T-helper 2 cell treated with Interferon-gamma antibody and Interleukin-4, amounts not matched to agents 5 μg/mL and 100 μg/mL, for 36 hours (primary cell): ENCODE results near the gene RHOT2.

Experiments
- DNase-seq: peaks from one replicate; pipeline ENCODE4 v3.0.0; 2021; ENCODE audit warnings: low spot score
- H3K27ac Mint-ChIP-seq: one replicate; pipeline ENCODE4 v1.8.0; 2021; ENCODE audit warnings: mild to moderate bottlenecking, mixed read lengths
- H3K27me3 Mint-ChIP-seq: one replicate; pipeline ENCODE4 v1.8.0; 2021; ENCODE audit warnings: low read depth, mixed read lengths
- H3K36me3 Mint-ChIP-seq: one replicate; pipeline ENCODE4 v1.8.0; 2021; ENCODE audit warnings: low read depth, mixed read lengths
- H3K4me1 Mint-ChIP-seq: one replicate; pipeline ENCODE4 v1.8.0; 2021; ENCODE audit warnings: low read depth, mixed read lengths
- H3K4me3 Mint-ChIP-seq: one replicate; pipeline ENCODE4 v1.8.0; 2022; ENCODE audit warnings: mild to moderate bottlenecking, moderate library complexity, mixed read lengths
- H3K9me3 Mint-ChIP-seq: one replicate; pipeline ENCODE4 v1.8.0; 2021; ENCODE audit warnings: mixed read lengths

Gene RHOT2

DNA sequence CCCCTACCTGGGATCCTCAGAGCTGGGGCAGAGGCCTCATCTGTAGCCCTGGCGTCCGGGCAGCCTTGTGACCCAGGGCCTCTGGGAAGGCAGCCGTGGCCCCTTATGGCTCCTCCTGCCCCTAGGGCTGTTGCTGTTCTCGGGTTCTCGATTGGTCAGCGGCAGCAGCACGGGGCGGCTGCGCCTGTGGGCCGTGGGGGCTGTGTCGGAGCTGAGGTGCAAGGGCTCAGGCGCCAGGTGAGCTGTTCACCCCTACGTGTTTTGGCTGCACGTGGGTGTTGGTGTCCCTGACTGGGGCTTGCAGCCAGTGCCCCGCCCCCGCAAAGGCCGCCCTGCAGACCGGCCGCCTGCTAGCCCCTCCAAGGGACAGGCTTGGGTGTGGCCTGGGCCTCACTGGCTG, 5.8 kb upstream of the RHOT2 start:
- peaks cover 5% of the 10 kb centered on the region for H3K4me1 Mint-ChIP-seq
- H3K27ac Mint-ChIP-seq, result no peak overlapping the region
- no peaks in the 10 kb centered on the region for H3K9me3 Mint-ChIP-seq
- DNase-seq, result no peak
- no peaks in the 10 kb centered on the region for H3K36me3 Mint-ChIP-seq
- H3K4me3 Mint-ChIP-seq, result no peak overlapping the region
- no peaks in the 10 kb centered on the region for H3K27me3 Mint-ChIP-seq

DNA sequence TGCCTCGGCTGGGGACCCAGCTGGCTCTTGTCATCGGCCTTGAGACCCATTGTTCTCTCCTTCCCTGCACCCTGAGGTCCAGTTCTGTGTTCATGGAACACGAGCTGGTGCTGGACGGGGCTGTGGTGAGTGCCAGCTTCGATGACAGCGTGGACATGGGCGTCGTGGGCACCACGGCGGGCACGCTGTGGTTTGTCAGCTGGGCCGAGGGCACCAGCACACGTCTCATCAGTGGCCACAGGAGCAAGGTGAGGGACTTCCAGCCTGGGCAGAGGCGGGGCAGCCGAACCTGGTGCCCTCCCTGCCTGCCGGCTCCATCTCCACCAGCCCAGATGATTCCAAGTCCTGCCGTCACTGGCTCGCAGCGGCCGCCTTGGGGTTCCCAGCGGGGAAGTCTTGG, 5.3 kb upstream of the RHOT2 start:
- H3K9me3 Mint-ChIP-seq, result no peaks in the 10 kb centered on the region
- H3K4me1 Mint-ChIP-seq, result peaks cover 5% of the 10 kb centered on the region
- no peaks in the 10 kb centered on the region for H3K27me3 Mint-ChIP-seq
- H3K27ac Mint-ChIP-seq, result no peak overlapping the region
- no peaks in the 10 kb centered on the region for H3K36me3 Mint-ChIP-seq
- DNase-seq, result no peak
- no peak overlapping the region for H3K4me3 Mint-ChIP-seq

DNA sequence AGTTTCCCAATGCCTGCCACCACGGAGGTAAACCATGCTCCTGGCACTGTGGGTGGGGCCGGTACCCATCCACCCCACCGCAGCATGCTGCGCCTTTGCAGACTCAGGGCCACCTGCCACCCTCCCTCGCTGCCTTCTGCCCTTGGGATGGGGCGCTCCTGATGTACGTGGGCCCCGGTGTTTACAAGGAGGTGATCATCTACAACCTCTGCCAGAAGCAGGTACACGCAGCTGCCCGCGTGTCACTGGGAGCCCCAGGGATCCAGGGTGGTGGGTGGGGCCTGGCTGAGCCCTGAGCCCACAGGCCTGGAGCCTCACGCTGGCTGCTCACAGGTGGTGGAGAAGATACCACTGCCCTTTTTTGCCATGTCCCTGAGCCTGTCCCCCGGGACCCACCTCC, 1.4 kb upstream of the RHOT2 start:
- H3K27me3 Mint-ChIP-seq, result no peaks in the 10 kb centered on the region
- H3K4me3 Mint-ChIP-seq, result no peak overlapping the region
- H3K9me3 Mint-ChIP-seq, result no peaks in the 10 kb centered on the region
- H3K36me3 Mint-ChIP-seq, result peaks cover 2% of the 10 kb centered on the region
- H3K4me1 Mint-ChIP-seq, result peaks cover 1% of the 10 kb centered on the region
- no peak overlapping the region for H3K27ac Mint-ChIP-seq
- no peak for DNase-seq

DNA sequence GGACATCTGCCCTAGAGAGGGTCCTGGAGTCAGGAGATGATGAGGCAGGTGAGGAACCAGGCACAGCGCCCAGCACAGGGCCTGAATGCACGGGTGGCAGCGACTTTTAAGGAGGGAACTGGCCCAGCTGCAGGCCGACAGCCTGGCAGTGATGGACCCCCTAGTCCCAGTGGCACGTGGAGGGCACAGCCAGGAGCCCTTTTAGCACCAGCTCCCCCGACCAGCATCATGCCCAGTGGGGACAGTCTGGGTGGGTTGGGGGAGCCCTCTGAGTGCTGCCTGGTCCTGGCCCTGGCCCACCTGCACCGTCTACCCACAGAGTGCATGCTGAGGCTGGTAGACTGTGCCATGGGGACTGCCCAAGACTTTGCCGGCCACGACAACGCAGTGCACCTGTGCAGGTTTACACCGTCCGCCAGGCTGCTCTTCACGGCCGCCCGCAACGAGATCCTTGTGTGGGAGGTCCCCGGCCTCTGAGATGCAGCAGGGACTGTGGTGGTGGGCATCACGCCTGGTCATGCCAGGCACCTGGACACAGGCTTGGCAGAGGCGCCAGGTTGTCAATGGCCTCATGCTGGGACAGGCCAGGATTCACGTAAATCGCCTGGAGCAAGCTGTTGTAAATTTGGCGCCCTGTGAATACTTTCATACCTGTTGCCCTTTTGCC, 686 bp upstream of the RHOT2 start:
- H3K9me3 Mint-ChIP-seq, result no peaks in the 10 kb centered on the region
- no peaks in the 10 kb centered on the region for H3K27me3 Mint-ChIP-seq
- H3K36me3 Mint-ChIP-seq, result peaks cover 2% of the 10 kb centered on the region
- no peak for DNase-seq
- H3K4me1 Mint-ChIP-seq, result peaks cover 1% of the 10 kb centered on the region
- H3K4me3 Mint-ChIP-seq, result peak overlapping the region; percentile 71
- peak overlapping the region; percentile 81 for H3K27ac Mint-ChIP-seq

DNA sequence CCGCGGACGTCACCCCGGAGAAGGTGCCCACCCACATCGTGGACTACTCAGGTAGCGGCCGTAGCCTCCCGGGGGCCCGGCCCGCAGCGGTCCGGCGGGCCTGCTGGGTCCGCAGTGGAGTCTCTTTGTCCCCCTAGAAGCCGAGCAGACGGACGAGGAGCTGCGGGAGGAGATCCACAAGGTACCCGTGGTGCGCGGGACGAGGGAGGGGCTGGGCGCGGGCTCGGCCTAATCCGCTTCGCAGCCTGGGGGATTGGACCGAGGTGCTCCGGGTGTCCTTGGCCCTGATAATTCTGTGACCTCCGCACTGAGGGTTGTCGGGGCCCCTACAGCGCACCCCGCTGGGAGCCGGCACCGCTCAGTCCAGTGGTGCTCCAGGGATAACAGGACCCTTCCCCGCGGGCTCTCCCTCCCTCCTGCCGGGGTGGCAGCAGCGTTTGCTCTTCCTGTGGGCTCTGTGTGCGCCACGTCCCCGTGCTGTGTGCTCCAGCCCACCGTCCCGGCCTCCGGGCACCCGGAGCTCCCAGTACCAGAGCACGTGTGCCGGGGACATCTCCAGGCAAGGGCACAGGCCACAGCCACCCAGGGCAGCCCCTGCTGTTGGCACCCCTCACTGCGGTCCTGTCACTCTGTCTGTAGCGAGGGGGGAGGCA, 713 bp downstream of the RHOT2 start:
- Mint-ChIP-seq H3K9me3 (no peaks in the 10 kb centered on the region), H3K36me3 (peaks cover 5% of the 10 kb centered on the region), H3K4me1 (peaks cover 1% of the 10 kb centered on the region), H3K27ac (peak overlapping the region; percentile 68), H3K4me3 (peak overlapping the region; percentile 82), H3K27me3 (no peaks in the 10 kb centered on the region)
- DNase-seq, result no peak

DNA sequence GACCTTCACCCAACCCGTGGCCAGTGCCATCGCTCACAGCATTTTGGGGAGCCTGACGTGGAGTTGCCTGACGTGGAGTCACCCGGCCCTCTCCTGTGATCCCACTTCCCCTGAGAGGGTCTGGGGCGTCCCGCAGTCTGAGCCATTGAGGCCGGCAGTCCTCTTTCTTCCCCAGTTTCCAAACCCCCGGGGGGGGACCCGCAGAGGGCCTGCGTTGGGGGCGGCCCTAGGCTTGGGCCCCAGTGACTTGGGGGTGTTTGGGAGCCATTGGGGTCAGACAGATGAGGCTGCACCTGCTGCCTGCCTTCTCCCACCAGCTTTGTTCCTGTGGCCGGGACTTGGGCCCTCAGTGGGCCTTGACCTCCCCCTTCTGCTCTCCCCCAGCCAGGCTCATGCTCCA, 1.7 kb downstream of the RHOT2 start:
- no peak for DNase-seq
- Mint-ChIP-seq H3K9me3 (no peaks in the 10 kb centered on the region), H3K36me3 (peaks cover 5% of the 10 kb centered on the region), H3K27me3 (no peaks in the 10 kb centered on the region), H3K27ac (no peak overlapping the region), H3K4me3 (peak overlapping the region; percentile 82), H3K4me1 (peaks cover 1% of the 10 kb centered on the region)

DNA sequence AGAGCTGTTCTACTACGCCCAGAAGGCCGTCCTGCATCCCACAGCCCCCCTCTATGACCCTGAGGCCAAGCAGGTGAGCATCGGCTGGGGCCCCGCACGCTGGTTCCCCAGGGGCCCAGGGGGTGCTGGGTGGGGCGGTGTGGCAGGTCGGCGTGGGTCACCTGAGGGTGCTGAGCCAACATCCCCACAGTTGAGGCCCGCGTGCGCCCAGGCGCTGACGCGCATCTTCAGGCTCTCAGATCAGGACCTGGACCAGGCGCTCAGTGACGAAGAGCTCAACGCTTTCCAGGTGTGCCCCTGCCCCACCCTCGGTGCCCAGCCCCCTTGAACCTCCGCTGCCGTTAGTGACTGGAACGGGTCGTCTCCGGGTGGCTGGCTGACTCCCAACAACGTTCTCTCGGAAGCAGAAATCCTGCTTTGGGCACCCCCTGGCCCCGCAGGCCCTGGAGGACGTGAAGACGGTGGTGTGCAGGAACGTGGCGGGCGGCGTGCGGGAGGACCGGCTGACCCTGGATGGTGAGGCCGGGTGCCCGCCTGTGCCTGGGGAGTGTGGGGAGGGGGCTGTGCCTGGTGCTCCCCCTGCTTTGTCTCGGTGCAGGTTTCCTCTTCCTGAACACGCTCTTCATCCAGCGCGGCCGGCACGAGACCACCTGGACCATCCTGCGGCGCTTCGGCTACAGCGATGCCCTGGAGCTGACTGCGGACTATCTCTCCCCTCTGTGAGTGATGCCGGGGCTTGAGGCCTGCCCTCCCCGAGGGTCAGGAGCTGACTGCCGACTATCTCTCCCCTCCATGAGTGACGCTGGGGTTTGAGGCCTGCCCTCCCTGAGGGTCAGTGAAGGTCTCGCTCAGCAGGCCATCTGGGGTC, 2.8 kb downstream of the RHOT2 start:
- Mint-ChIP-seq H3K4me3 (peak overlapping the region; percentile 48), H3K27me3 (peaks cover 4% of the 10 kb centered on the region), H3K36me3 (peaks cover 5% of the 10 kb centered on the region), H3K9me3 (no peaks in the 10 kb centered on the region), H3K4me1 (peaks cover 1% of the 10 kb centered on the region), H3K27ac (no peak overlapping the region)
- DNase-seq, result no peak

DNA sequence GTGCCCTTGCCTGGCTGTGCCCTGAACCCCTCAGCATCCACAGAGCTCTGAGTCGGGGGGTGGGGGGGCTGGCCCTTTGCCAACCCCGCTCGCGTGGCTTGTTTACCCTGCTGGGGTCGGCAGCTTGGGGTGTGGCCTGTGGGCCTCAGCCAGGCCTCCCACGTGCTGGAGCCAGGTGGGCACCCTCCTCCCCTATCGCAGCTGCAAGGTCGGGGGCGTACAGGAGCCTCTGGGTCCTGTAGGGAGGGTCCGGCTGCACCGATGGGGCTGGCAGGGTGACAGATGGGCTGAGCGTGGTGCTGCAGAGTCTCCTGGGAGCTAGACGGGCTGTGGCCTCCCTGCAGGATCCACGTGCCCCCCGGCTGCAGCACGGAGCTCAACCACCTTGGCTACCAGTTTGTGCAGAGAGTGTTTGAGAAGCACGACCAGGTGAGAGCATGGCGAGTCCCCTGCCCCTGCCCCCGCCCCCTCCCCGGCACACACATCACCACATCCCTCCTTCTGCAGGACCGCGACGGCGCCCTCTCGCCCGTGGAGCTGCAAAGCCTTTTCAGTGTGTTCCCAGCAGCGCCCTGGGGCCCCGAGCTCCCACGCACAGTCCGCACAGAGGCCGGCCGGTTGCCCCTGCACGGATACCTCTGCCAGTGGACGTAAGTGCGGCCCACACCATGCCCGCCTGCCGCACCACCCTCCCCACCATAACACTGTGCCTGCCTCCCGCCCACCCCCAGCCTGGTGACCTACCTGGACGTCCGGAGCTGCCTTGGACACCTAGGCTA, 3.6 kb downstream of the RHOT2 start:
- no peak for DNase-seq
- H3K36me3 Mint-ChIP-seq, result peaks cover 5% of the 10 kb centered on the region
- H3K9me3 Mint-ChIP-seq, result no peaks in the 10 kb centered on the region
- no peak overlapping the region for H3K27ac Mint-ChIP-seq
- H3K4me1 Mint-ChIP-seq, result peaks cover 1% of the 10 kb centered on the region
- H3K27me3 Mint-ChIP-seq, result peaks cover 4% of the 10 kb centered on the region
- H3K4me3 Mint-ChIP-seq, result no peak overlapping the region

DNA sequence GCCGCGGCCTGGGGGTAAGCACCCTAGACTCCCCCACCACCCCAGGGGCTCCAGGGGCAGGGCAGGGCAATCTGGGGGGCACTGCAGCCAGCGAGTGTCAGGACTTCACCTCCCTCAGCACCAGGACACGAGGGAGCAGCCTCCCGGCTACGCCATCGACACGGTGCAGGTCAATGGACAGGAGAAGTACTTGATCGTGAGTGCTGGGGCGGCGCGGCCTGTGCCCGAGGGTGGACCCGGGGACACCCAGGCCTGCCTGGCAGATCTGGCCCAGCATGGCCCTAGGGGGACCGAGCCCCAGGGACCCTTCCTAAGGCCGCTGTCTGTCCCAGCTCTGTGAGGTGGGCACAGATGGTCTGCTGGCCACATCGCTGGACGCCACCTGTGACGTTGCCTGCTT, 4.4 kb downstream of the RHOT2 start:
- H3K4me3 Mint-ChIP-seq, result no peak overlapping the region
- H3K27me3 Mint-ChIP-seq, result peaks cover 4% of the 10 kb centered on the region
- peaks cover 1% of the 10 kb centered on the region for H3K4me1 Mint-ChIP-seq
- no peak overlapping the region for H3K27ac Mint-ChIP-seq
- peaks cover 5% of the 10 kb centered on the region for H3K36me3 Mint-ChIP-seq
- no peak for DNase-seq
- H3K9me3 Mint-ChIP-seq, result no peaks in the 10 kb centered on the region

DNA sequence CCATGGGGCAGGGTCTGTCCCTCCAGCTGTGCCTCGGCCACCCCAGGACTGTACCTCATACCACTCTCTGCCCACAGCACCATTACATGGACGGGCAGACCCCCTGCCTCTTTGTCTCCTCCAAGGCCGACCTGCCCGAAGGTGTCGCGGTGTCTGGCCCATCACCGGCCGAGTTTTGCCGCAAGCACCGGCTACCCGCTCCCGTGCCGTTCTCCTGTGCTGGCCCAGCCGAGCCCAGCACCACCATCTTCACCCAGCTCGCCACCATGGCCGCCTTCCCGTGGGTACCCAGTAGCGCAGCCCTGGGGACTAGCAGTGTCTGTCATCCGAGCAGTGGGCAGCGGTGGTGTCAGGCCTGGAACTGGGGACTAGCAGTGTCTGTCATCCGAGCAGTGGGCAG, 4.9 kb downstream of the RHOT2 start:
- no peak for DNase-seq
- Mint-ChIP-seq H3K27me3 (peaks cover 4% of the 10 kb centered on the region), H3K4me1 (no peaks in the 10 kb centered on the region), H3K36me3 (peaks cover 5% of the 10 kb centered on the region), H3K27ac (no peak overlapping the region), H3K9me3 (no peaks in the 10 kb centered on the region), H3K4me3 (no peak overlapping the region)

DNA sequence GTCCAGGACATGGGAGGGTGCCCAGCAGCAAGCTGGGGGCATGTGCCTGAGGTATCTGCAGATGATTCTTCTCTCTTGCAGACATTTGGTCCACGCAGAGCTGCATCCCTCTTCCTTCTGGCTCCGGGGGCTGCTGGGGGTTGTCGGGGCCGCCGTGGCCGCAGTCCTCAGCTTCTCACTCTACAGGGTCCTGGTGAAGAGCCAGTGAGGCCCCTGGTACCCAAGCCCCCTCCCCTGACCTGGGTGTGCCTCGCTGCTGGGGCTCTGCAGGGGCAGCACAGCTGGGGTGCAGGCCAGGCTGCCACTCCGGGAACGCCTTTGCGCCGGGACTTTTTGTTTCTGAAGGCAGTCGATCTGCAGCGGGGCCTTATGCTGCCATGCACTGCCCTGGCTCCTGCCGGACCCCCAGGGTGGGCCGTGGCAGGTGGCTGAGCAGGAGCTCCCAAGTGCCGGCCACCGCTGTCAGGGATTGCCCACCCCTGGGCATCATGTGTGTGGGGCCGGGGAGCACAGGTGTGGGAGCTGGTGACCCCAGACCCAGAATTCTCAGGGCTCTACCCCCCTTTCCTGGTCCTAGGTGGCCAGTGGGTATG, 5.6 kb downstream of the RHOT2 start:
- DNase-seq, result no peak
- Mint-ChIP-seq H3K27ac (no peak overlapping the region), H3K4me3 (no peak overlapping the region), H3K27me3 (peaks cover 4% of the 10 kb centered on the region), H3K36me3 (peaks cover 5% of the 10 kb centered on the region), H3K4me1 (no peaks in the 10 kb centered on the region), H3K9me3 (no peaks in the 10 kb centered on the region)

DNA sequence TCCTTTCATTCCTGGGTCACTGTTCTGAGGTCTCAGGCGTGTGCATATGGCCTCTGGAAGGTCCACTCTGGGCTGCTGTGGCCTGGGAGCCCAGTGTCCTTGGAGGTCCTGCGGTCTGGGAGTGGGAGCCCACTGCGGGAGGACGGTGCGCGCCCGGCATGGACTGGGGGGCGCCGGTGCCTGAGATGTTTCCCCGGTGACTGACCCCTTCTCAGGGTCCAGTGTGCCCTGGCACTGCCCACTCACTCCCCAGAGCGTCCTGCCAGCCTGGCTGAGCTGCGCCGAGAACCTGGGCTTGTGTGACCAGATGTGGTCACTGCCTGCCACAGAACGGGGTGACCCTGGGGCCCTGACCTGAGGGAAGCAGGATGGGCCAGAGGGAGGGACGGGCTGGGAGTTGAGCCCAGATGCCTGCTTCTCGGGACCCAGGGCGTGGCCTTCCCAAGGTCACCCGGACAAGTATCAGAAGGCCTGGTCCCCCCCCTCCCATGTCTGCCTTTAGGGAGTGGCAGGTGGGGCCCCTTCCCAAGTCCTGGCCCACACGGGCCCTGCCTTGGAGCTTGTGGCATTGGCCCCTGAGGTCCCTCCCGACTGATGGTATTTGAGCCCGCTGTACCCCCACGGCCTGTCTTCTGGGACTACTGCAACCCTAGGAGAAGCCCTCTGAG, 6.4 kb downstream of the RHOT2 start:
- no peak for DNase-seq
- Mint-ChIP-seq H3K4me3 (no peak overlapping the region), H3K27me3 (peaks cover 4% of the 10 kb centered on the region), H3K4me1 (peaks cover 2% of the 10 kb centered on the region), H3K27ac (no peak overlapping the region), H3K36me3 (peaks cover 5% of the 10 kb centered on the region), H3K9me3 (no peaks in the 10 kb centered on the region)
